Gastrocnemius medialis (tissue), 4 donors: ENCODE data around the gene GADD45G. TPM values are rescaled to one million over a fixed set of nuclear protein-coding genes. Genes with fewer than 3 reads are reported as not detected.

Source experiments
- ATAC-seq, 2 donors: fragments of 150-250 bp; one replicate each; pipeline ENCODE4 v1.9.1; 2016
- DNase-seq, 2 donors: peaks; one replicate each; pipeline ENCODE4 v3.0.0-alpha.2; 2019
- H3K27ac ChIP-seq, 4 donors: fragments of 200-600 bp; sonication (generic); 1 replicate in 1 of 4; 2 replicates in 3 of 4; pipeline ENCODE4 v1.5.1; 2016 to 2018; ENCODE audit warnings: mild to moderate bottlenecking in 2 of 4, moderate library complexity in 1 of 4
- H3K27me3 ChIP-seq, 3 donors: fragments of 200-600 bp; sonication (generic) in 2 of 3; 1 replicate in 1 of 3; 2 replicates in 2 of 3; pipeline versions ENCODE4 v1.5.1 to v1.6.0; 2016 to 2019; ENCODE audit warnings: mild to moderate bottlenecking in 1 of 3, moderate library complexity in 1 of 3
- H3K36me3 ChIP-seq, 2 donors: fragments of 200-600 bp; sonication (generic) in 1 of 2; one replicate each; pipeline ENCODE4 v1.5.1; 2017 to 2018
- H3K4me1 ChIP-seq, 2 donors: fragments of 200-600 bp; sonication (generic) in 1 of 2; one replicate each; pipeline ENCODE4 v1.5.1; 2016 to 2017; ENCODE audit warnings: mild to moderate bottlenecking in 2 of 2
- H3K4me3 ChIP-seq, 4 donors: fragments of 200-600 bp; sonication (generic) in 3 of 4; 1 replicate in 1 of 4; 2 replicates in 3 of 4; pipeline ENCODE4 v1.5.1; 2016 to 2019; ENCODE audit warnings: mild to moderate bottlenecking in 2 of 4
- H3K9me3 ChIP-seq, 3 donors: fragments of 200-600 bp; sonication (generic) in 2 of 3; 1 replicate in 1 of 3; 2 replicates in 2 of 3; pipeline ENCODE4 v1.5.1; 2016 to 2019
- CTCF ChIP-seq, 5 experiments: fragments of 450-650 bp in 3 of 5; fragments of 200-600 bp in 2 of 5; sonication (generic) in 2 of 5; IDR thresholded peaks in 4 of 5; conservative IDR thresholded peaks in 1 of 5; 1 replicate in 4 of 5; 2 replicates in 1 of 5; pipeline ENCODE4 v1.5.1; 2016 to 2019; ENCODE audit warnings: antibody characterized with exemption in 5 of 5, mild to moderate bottlenecking in 3 of 5, moderate library complexity in 3 of 5
- POLR2A ChIP-seq, 2 donors: fragments of 450-650 bp; IDR thresholded peaks; one replicate each; pipeline ENCODE4 v1.6.1; 2017; ENCODE audit warnings: antibody characterized with exemption in 2 of 2, mild to moderate bottlenecking in 2 of 2, moderate library complexity in 2 of 2
- in situ Hi-C, 4 donors: fragments of 200-750 bp; cut with MboI; loops; one replicate each; pipeline versions ENCODE4 v1.15.0 to v1.8.0; 2017; ENCODE audit warnings: low sequenced_read_pairs in 4 of 4
- intact Hi-C: fragments of 100-400 bp; cut with DNase I; formaldehyde crosslinking; loops from one replicate; pipeline ENCODE4 v1.15.1; 2023; ENCODE audit warnings: low total_unique reads
- total RNA-seq, 4 donors: library from RNA; depleted of rRNA; stranded (reverse); fragments of >200 nt; gene quantifications; one replicate each; pipeline versions ENCODE4 v1.1.0 to v1.2.3, GENCODE V29; 2016

GADD45G gene
- total RNA-seq, 4 donors from 2014 or later: 84.6 to 154 (median 117) TPM

DNA sequence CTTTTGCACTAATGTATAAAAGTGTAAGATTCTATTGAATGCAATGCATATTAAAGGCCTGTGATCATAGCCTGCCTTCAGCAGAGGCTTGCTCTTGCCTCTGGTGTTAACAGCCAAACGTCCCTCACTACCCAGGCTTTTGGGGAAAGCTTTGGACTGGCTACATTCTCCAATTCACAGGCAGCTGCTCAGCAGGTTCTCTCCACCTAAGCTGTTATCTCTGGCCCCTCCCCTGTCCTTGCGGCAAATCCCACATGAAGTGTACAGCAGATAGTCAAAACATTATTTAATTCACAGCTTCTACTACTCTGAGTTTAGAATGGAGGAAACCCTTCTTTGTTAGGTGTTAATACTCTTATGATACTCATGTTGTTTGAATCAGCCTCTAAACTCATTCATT lies 45.9 kb upstream of the GADD45G start:
- intact Hi-C loops (no loop called here), in situ Hi-C loops (no loop called here)
- Histone ChIP-seq H3K4me3 (no peak overlapping the region), H3K36me3 (no peaks in the 10 kb centered on the region), H3K4me1 (no peaks in the 10 kb centered on the region), H3K9me3 (no peaks in the 10 kb centered on the region), H3K27ac (no peak overlapping the region), H3K27me3 (no peaks in the 10 kb centered on the region)
- TF ChIP-seq POLR2A (IDR thresholded peaks at IDR 0.05) (no peak), CTCF (IDR thresholded peaks at IDR 0.05 in 4 of 5, conservative IDR thresholded peaks at IDR 0.05 in 1 of 5) (no peak)
- ATAC-seq (no peak), DNase-seq (no peak)

GRCh38 chr9:89562186-89562814 lies 42.5 kb upstream of the GADD45G start:
- no peaks in the 10 kb centered on the region for H3K4me1 ChIP-seq
- H3K9me3 ChIP-seq: no peaks in the 10 kb centered on the region
- in situ Hi-C loops: no loop called here
- ATAC-seq: no peak
- no peaks in the 10 kb centered on the region for H3K27me3 ChIP-seq
- H3K36me3 ChIP-seq: no peaks in the 10 kb centered on the region
- intact Hi-C loops: no loop called here
- H3K4me3 ChIP-seq: no peak overlapping the region
- no peak for DNase-seq
- no peak overlapping the region for H3K27ac ChIP-seq
- no peak for TF ChIP-seq CTCF (IDR thresholded peaks at IDR 0.05 in 4 of 5, conservative IDR thresholded peaks at IDR 0.05 in 1 of 5)
- no peak for TF ChIP-seq POLR2A (IDR thresholded peaks at IDR 0.05)

- no peak for DNase-seq
- Histone ChIP-seq H3K27ac (no peak overlapping the region), H3K36me3 (no peaks in the 10 kb centered on the region), H3K4me1 (no peaks in the 10 kb centered on the region), H3K27me3 (no peaks in the 10 kb centered on the region), H3K9me3 (no peaks in the 10 kb centered on the region), H3K4me3 (no peak overlapping the region)
- no peak for TF ChIP-seq CTCF (IDR thresholded peaks at IDR 0.05 in 4 of 5, conservative IDR thresholded peaks at IDR 0.05 in 1 of 5)
- TF ChIP-seq POLR2A (IDR thresholded peaks at IDR 0.05): no peak
- no peak for ATAC-seq
- in situ Hi-C loops (no loop called here), intact Hi-C loops (no loop called here)
Observed at GRCh38 chr9:89563571-89564345, 41.1 kb upstream of the GADD45G start.

- ATAC-seq: no peak
- H3K4me3 ChIP-seq: no peak overlapping the region
- no peak overlapping the region for H3K27ac ChIP-seq
- H3K27me3 ChIP-seq: no peaks in the 10 kb centered on the region
- TF ChIP-seq POLR2A (IDR thresholded peaks at IDR 0.05): no peak
- TF ChIP-seq CTCF (IDR thresholded peaks at IDR 0.05 in 4 of 5, conservative IDR thresholded peaks at IDR 0.05 in 1 of 5): no peak
- H3K36me3 ChIP-seq: no peaks in the 10 kb centered on the region
- in situ Hi-C loops (no loop called here), intact Hi-C loops (no loop called here)
- no peaks in the 10 kb centered on the region for H3K9me3 ChIP-seq
- H3K4me1 ChIP-seq: no peaks in the 10 kb centered on the region
- DNase-seq: no peak
Observed at GRCh38 chr9:89564346-89564878, 40.4 kb upstream of the GADD45G start.
